Sigmoid colon (tissue), 4 donors: Measurements from ENCODE around the gene LRRFIP1.

Experiments
- POLR2A ChIP-seq, 2 donors: fragments of 450-650 bp; IDR thresholded peaks; one replicate each; pipeline ENCODE4 v1.6.1; 2016; ENCODE audit warnings: antibody characterized with exemption in 2 of 2, mild to moderate bottlenecking in 2 of 2, moderate library complexity in 2 of 2
- POLR2AphosphoS5 ChIP-seq, 4 donors: sonication (generic); formaldehyde crosslinking; IDR thresholded peaks; one replicate each; pipeline ENCODE4 v1.6.1; 2017; ENCODE audit warnings: antibody characterized with exemption in 4 of 4
- TF ChIP-seq, protein P1 (sequence below), 4 experiments: fragments of 450-650 bp in 3 of 4; fragments of 200-600 bp in 1 of 4; IDR thresholded peaks; one replicate each; pipeline ENCODE4 v1.5.1; 2016 to 2019; ENCODE audit warnings: antibody characterized with exemption in 4 of 4, mild to moderate bottlenecking in 3 of 4, moderate library complexity in 2 of 4

DNA sequence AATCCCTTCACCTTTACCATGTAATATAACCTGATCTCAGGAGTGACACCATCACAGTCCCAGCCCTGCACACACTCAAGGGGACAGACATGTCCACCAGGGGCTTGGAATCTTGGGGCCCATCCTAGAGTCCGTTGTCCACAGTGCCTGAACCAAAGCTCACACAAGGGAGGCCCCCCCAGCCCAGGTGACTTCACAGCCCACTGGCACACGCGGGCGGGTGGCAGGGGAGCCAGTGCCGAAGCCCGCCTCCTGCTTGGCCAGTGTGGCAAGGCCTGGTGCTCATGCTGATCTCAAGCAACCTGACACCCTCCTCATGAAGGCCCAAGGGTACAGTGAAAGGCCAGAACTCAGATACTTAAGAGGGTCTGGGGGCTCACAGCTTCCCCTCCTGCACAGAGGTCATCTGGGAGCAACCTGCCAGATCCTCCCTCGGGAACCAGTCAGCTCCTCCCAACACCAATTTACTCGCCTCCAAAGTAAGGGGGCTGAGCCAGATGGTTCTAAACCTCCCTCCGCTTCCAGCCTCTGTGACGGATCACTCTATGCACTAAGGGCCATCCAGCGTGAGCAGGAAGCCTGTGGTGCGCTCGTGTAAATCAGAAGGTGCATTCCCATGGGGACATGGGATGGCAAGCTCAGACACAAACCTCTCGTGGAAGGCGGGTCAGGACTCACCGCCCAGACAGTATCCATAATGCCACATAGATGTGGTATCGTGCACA, 33.6 kb upstream of the LRRFIP1 start:
- TF ChIP-seq, protein P1, sequence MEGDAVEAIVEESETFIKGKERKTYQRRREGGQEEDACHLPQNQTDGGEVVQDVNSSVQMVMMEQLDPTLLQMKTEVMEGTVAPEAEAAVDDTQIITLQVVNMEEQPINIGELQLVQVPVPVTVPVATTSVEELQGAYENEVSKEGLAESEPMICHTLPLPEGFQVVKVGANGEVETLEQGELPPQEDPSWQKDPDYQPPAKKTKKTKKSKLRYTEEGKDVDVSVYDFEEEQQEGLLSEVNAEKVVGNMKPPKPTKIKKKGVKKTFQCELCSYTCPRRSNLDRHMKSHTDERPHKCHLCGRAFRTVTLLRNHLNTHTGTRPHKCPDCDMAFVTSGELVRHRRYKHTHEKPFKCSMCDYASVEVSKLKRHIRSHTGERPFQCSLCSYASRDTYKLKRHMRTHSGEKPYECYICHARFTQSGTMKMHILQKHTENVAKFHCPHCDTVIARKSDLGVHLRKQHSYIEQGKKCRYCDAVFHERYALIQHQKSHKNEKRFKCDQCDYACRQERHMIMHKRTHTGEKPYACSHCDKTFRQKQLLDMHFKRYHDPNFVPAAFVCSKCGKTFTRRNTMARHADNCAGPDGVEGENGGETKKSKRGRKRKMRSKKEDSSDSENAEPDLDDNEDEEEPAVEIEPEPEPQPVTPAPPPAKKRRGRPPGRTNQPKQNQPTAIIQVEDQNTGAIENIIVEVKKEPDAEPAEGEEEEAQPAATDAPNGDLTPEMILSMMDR (IDR thresholded peaks at IDR 0.05): no peak
- no peak for TF ChIP-seq POLR2AphosphoS5 (IDR thresholded peaks at IDR 0.05)
- TF ChIP-seq POLR2A (IDR thresholded peaks at IDR 0.05): no peak
